GM21423 (cell line): Measurements from ENCODE around the gene SMYD3.

Experiments
- ATAC-seq: cut with Tn5 transposase; IDR thresholded peaks from one replicate; pipeline ENCODE4 v1.9.1; 2021; ENCODE audit warnings: mild to moderate bottlenecking, moderate library complexity; ENCODE audit not compliant: unreplicated experiment

The SMYD3 gene

DNA sequence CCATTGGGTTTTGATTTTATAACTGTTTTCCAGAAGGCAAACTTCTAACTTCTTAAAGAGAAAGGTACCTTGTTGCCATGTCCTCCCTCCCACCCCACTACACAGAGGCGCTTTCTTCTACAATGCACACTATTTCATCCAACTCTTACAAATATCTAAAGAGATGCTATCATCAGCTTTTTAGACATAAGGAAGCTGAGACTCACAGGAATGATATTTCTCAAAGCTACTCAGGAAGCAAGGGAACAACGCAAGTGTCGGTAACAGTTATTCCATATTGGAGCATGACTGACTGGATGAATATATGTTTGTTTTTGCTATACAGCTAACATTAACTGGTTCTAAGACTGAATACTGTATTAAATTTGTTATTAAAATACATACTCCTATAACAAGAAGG, 318.0 kb downstream of the SMYD3 start:
- ATAC-seq = no peak

DNA sequence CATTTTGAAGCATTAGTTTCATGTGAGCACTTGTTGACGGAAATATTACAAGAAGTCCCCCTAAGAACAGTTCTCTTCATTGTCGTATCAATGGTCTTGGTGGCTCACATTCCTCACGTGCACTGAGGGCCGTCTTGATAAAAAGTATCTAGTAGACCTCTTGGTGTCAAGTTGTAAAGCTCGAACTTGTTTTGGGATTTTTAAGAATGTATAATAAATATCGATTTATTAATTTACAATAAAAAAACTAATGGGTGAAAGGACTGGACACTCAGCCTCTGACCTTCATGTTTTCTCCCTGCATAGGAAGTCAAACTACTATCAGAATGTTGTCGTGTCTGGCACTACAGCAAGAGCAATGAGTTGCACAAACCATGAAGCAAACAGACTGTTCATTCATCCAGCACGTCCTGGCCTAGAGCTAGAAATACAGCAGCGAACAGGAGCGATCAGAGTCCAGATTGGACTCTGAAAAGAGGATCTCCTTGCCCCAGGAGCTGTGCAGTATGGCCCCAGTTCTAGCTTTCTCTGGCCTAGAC, 319.2 kb downstream of the SMYD3 start:
- ATAC-seq = no peak

DNA sequence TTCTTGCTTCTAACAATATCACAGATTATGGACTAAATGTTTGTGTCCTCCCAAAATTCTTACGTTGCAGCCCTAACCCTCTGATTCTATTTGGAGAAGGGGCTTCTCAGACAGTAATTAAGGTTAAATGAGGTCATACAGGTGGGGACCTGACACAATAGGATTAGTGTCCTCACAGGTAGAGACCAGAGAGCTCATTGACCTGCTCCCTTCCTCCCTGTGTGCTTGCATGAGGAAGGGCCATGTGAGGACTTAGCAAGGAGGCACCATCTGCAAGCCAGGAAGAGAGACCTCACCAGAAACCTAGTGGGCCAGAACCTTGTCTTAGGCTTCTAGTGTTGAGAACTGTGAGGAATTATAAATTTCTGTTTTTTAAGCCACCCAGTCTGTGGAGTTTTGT, 322.6 kb downstream of the SMYD3 start:
- no peak for ATAC-seq

DNA sequence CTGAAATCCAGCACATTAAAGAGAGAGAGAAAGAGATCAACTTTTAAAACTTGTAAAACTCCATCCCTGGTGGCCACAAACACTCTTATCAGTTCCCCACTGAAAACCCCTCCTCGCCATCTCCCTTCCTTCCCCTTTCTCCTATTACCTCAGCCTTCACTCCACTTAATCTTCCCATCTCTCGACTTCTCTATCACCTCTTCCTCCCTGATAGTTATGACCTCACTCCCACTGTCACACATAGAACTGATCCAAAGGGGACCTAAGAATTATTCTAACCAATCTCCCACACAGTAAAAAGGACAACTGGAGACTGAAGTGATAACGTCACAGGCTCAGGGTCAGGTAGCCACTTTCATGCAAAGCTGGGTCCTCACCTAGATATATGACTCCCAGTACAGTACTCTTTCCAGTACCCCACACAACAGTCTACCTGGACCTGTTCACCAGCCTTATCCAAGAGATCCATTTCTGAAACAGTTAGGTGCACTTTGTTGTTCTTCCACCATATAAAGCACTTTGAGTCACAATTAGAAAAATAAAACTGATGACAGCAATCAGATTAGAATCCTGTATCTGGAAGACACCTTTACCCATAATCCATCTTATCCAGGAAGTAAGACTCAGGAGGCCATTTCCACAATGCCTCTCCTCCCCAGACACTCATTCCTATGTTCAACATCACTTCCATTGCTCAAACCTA, 324.8 kb downstream of the SMYD3 start:
- ATAC-seq = no peak

DNA sequence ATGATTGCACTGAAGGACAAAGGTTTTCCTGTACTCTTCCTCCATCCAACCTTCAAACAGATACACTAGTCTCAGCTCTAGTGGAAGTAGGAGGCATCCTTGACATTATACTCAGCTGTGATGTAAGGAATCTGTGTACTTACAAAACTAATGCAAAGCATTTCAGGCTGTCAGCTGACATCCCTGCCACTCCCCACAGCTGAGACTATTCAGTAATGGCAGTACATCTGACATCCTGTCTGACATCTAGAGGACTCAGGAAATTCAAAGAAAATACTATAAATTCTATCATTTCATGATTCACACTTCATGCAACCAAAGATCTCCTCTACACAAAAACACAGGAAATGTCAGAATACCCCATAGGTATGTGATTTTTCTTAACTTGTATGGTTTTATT, 325.8 kb downstream of the SMYD3 start:
- ATAC-seq = no peak

DNA sequence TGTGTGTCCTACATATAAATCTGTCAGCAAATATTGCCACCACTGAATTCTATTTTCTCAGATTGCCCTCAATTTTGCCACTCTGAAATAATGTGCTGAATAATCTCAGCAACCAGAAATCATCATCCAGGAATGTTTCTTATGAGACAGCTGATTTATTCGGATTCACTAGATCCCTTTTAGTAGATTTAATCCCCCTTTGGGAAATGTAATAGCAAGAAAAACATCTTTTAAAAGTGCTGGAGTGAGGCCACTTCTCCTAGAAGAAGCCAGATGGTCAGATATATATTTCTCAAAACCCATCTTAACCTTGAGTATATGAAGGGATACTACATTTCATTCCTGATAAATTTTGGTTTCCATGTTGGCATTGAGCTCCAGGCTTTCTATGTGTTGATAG, 327.7 kb downstream of the SMYD3 start:
- no peak for ATAC-seq

DNA sequence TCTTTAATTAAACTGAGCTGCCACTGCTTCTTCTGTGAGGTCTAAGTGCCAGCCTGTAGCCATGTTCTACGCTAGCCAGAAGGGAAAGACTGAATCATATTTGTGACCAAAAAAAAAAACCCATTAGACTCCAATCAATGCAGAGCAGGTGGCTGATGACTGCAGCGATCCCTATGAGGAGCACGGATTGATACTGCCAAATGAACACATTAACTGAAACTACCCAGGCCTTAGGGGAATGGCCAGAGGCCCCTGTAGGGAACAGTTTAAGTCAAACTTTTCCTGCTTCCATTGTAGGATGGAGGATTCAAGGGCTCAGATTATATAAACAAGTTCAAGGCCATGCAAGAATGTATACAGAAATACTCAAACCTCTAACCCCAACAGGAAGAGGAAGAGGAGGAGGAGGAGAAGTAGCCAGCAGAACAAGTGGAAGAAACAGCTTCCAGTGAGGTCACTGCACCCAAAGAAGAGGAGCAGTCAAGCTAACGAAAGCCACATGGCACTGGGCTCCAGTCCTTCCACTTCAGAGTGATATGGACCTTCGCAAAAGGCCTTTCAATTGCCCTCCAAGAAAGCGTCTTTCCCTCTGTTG, 328.3 kb downstream of the SMYD3 start:
- ATAC-seq = no peak

DNA sequence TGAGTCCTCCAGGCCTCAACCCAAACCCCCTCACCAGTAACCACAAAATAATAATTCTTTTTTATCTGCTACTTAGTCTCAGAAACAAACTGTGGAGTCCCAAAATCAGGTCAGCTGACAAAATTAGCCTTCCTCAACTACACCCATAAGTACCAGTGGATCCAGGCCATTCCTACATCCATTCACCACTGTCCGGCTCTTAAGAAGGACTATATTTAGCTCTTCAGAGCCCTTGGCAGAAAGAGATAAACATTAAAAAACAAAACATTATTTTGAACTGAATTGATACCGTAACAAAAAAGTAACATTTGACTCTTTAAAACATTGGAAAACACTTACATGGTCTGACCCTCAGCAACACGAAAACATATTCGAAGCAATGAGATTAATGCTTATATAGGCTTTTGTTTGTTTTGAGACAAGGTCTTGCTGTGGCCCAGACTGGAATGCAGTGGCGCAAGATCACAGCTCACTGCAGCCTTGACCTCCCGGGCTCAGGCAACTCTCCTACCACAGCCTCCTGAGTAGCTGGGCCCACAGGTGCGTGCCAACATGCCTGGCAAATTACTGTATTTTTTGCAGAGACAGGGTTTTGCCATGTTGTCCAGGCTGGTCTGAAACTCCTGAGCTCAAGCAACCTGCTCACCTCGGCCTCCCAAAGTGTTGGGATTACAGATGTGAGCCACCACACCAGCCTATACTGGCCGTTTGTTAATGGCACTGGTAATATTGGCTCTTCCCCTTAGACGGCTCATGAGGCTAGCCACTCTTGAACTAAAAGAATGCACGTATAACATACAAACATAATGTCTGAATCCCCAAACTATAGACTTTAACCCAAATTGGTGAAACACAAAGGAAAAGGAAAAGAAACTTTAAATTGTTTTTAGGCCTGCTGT, 330.7 kb downstream of the SMYD3 start:
- ATAC-seq = no peak

DNA sequence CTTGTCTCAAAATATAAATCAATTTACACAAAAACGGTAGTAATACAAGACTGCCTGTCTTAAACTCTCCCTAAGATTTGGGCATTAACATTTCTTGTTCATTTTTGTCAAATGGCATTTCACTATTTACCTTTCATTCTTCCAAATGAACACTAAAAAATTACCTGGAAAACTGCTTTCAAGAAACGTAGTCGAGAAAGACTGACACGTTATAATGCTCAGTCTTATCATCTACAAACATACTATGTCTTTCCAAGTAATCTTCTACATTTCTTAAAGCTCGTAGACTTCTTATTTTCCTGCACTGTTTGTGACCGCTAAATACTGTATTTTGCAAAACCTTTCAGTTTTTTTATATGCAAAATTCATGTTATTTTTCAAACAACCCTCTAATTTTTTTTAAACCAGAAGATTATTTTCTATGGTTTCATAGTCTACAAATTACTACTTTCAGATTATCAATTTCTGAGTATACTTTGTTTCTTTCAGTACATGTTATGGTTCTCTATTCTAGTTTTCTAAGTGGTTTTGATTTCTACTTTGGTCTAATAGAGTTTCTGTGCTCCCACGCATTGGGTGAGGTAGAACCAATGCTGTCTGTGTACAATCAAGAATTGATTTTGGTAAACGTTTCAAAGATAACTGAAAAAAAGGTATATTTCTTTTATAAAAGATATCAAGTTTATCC, 336.4 kb downstream of the SMYD3 start:
- no peak for ATAC-seq

DNA sequence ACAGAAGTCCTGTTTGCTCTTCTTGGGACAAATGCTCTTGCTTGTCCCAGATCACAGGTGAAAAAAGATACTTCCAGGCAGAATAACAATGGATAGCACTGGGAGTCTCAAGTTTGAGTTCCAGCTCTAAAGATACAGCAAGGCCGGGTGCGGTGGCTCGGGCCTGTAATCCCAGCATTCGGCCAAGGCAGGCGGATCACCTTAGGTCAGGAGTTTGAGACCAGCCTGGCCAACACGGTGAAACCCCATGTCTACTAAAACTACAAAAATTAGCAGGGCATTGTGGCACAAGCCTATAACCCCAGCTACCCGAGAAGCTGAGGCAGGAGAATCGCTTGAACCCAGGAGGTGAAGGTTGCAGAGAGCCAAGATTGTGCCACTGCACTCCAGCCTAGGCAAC, 337.6 kb downstream of the SMYD3 start:
- ATAC-seq = no peak

DNA sequence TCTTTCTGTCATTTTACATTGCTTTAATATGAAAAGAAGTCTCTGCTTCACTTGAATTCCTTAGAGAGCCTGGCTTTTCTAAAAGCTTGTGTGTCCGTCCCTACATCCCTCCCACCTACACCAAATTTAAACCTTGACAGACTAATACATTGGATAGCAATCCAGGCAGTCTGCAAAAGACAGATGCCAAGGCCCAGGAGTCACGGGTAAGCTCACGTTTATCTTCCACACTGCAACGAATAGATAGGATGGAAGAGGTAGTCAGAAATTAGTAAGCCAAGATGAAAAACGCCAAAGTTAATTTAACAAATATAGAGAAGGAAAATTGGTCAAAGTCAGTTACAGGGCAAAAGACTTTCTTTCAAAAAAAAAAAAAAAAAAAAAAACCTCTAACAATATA, 338.1 kb downstream of the SMYD3 start:
- ATAC-seq = no peak

DNA sequence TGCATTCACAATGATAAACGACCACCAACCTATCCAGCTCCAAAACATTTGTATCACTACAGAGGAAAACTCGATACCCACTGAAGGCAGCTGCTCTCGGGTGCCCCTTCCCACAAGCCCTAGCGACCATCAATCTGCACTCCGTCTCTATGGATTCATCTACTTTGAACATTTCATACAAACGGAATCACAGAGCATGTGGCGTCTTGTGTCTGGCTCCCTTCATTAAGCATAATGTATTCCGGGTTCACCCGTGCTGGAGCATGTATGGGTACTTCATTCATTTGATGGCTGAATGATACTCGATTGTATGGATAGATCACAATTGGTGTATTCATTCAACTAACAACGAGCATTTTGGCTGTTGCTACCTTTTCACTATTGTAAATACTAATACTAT, 340.2 kb downstream of the SMYD3 start:
- no peak for ATAC-seq

DNA sequence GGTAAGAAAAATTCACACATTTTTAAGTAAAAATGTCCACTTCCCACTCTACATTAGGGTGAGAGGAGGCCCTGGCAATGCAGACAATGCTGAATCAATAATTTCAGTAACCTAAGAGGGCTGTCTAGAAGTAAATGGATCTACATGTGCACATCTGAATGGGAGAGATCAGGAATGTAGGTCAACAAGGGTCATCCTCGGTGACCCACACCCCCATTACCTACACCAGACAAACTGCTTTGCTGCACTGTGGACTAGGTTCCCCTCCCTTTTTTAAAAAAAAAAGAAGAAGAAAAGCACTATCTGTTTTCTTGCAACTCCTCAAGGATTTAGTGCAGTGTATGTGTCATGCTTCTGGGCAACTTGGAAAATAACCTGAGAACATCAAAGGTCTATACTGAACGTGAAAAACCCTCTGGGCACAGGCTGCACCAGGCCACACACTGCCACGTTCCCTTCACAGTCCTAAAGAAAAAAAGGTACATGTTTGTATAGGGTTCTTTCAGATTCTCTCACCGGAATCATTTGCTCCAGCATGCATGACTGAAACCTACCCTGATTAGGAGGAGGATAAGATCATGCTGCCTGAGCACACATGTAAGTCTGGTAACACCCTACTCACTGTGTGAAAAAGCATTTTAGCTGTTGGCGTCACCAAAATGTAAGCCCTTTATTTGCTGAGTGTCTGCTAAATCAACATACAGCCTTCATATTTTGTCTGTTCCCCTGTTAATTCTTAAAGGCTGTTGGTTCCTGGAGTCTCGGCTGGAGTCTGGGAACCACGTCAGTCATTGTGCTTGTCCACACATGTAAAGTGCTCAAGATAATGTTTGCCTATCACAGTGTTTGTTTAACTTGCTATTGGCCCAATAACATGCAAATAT, 341.0 kb downstream of the SMYD3 start:
- ATAC-seq = no peak

DNA sequence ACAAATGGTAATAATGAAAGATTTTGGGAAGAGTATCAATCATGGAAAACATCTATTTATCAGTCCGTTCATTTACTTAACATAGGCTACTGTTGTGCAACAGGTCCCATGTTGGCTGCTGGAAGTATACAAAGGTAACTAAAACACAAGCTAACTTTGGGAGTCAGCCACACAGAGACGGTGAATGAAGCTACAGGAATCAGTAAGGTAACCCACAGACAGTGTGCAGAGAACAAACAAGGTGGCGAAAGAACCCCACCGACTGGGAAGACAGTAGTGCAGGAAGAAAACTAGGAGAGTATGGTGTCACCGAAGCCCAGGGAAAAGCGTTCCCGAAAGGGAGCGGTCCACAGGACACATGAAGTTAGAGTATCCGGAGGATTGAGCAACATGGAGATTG, 342.3 kb downstream of the SMYD3 start:
- no peak for ATAC-seq

DNA sequence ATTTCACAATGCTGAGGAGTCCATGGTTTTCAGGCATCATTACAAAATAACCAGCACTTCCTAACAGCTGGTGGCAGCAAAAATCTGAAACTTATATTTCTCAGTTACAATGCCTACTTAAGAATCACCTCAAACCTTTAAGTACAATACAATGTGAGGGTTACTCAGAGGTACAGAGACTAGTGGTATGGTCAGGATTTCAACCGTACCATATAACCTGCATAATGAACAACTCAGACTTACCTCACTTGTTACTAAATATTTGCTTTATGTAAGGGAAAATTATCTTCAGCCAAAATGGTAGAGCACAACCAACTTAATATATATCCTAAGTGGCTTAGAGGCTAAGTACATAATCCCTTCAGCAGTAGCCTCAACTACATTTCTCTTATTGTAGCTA, 344.5 kb downstream of the SMYD3 start:
- ATAC-seq = no peak

DNA sequence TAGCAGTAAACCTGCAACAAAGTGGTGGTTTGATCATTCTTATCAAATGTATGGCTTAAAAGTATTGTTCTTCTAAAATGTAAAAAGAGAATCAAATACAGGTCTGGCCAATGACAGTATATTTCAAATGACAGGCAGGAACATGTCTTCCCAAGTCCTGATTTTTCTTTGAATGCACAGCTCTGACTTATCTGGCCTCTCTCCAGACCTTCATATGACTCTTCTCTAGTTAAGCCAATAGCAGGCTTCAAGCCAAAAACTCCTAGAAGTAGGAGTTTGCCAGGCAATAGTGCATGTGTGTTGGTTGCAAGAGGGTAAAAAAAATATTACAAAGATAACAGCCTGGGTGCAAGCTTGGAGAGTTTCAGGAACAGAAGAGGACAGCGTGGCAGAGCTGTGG, 345.5 kb downstream of the SMYD3 start:
- ATAC-seq = no peak

DNA sequence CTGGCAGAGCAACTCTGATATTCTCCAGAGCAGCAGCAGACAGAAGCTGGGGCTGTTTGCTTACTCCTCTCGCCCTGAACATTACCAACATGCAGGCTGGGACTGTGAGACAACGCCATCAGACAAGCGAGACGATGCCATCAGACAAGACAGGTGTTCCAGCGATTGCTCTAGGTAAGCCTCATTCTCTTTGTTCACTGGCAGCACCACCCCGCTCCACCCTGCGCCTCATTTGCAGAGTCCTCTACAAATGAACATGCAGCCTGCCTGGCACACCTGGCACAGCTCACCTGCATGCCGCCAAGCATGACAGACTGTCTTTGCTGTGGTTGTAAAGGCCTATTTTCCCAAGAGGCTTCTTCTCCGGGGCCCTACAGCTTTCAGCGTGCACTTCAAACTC, 346.2 kb downstream of the SMYD3 start:
- ATAC-seq = no peak

DNA sequence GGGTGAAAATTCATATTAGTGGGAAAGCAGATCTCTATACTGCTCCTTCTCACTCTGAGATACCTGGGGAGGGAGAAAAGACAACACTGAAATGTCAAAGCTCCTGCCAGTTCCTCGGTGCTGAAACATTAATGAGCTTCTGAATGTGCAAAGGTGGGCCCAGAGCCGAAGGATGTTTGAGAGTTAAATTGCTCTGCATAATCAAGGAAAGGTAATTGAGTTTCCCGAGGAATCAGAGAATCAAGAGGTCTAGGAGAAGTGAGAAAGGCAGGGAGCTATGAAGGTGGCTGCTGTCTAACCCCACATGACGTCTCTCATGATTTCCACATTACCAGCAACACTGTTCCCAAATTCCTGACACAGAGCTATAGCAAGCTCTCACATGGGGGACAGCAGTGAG, 346.7 kb downstream of the SMYD3 start:
- no peak for ATAC-seq

DNA sequence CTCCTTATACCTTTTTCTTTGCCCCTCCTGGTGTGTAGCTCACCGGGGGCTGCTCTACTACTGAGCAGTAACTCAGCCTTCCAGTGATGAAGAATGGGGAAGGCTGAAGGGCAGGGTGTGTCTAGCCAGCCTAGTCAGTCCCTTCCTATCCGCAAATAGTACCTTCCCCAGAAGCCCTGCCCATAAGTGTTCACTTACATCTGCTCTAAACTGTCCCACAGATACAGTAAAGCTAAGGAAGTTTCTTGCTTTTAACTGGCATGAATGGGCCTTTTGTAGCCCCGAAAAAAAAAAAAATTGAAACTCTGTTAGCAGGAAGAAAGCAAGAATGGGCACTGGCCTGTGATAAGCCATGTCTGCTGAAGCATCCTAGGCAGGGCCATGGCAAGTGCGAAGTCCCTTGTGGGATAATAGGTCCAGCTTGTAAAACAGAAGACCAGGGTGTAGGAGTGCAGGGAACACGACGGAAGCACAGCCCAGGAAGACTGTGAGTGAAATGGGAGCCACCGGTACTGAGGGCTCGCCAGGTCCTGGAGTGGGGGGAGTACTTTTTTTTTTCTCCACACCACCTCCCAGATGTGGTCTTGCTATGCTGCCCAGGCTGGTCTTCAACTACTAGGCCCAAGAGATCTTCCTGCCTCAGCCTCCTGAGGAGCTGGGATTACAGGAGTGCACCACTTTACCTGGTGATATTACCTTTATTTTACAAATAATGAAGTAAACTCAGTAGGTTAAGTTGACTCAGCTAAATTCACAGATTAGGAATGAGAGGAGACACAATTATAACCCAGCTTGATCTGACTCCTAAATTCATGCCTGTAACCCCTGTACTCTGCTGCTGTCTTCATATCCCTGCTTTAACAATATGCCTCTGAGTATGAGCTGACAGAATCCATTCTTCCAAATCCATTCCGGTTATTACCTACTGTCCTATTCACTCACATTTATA, 347.5 kb downstream of the SMYD3 start:
- ATAC-seq = no peak
